ENCODE measurements around the gene MGAT5B.

MGAT5B gene

DNA sequence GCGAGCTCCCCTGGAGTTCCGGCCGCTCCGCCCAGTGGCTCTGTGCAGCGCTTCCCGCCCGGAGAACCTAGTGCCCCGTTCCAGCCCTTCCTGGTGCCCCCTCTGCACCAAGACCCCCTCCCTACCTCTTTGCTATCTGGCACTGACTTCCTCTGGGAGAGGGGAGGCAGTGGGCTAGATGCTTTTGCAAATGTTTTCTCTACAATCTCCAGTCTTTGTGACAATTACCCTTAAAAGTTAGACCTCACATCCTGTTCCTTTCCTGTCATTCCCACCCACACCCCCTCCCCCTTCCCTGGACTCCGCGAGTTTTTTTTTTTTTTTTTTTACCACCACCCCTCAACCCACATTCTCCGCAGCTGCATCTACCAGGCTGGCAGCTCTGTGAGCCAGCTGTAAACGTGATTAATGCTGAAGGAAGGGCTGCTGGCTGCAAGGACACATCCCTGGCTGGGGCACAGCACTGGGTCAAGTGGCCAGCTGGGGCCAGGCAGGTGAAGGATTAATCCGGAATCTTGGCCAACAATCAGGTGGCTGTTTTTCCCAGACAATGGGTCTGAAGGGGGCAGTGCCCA, 101.5 kb downstream of the MGAT5B start:
- TF ChIP-seq, protein P1, sequence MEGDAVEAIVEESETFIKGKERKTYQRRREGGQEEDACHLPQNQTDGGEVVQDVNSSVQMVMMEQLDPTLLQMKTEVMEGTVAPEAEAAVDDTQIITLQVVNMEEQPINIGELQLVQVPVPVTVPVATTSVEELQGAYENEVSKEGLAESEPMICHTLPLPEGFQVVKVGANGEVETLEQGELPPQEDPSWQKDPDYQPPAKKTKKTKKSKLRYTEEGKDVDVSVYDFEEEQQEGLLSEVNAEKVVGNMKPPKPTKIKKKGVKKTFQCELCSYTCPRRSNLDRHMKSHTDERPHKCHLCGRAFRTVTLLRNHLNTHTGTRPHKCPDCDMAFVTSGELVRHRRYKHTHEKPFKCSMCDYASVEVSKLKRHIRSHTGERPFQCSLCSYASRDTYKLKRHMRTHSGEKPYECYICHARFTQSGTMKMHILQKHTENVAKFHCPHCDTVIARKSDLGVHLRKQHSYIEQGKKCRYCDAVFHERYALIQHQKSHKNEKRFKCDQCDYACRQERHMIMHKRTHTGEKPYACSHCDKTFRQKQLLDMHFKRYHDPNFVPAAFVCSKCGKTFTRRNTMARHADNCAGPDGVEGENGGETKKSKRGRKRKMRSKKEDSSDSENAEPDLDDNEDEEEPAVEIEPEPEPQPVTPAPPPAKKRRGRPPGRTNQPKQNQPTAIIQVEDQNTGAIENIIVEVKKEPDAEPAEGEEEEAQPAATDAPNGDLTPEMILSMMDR (IDR thresholded peaks at IDR 0.05): no peak

DNA sequence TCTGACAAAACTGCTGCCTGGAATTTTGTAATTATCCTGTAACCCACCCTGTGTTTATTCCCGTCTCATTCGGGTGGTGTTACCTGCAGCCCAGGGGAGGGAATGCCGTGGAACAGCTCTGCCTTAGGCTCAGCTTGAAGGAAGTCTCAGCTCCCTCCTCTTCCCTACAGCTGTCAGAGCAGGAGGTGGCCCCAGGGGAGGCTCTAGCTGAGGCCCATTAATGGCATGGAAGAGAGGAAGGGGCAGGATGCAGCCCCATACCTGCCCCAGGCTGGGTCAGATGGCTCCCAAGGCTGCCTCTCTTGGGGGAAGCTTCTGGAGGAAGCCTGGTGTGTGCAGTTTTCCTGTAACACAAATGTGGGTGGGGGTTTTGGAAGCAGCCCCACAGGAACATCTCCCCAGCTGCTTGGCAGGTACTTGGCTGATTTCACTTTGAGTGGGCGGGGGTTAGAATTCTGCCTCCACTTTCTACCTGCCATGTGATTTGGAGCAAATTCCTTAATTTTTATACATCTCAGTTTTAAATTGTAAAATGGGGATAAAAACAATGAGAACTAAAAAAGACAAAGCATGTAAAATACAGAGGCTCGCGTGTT, 103.9 kb downstream of the MGAT5B start:
- TF ChIP-seq, protein P1 (IDR thresholded peaks at IDR 0.05): no peak

DNA sequence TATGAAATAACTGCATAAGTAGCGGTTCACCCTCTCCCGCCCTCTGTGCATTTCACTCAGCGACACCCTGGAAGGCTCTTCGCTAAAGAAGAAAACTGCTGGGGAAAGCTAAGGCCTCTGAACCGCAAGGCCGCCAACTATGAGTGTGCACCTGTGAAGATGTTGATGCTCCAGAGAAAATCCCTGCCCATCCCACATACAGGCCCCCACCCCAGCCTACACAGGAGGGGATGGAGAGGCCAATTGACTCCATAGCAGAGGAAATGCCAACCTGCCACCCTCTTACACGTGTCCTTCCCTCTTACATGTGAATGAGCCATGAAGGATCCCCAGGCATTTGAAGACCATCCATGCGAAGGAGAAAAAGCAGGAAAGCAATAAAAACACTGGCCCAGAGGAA, 104.8 kb downstream of the MGAT5B start:
- TF ChIP-seq, protein P1 (IDR thresholded peaks at IDR 0.05): no peak

DNA sequence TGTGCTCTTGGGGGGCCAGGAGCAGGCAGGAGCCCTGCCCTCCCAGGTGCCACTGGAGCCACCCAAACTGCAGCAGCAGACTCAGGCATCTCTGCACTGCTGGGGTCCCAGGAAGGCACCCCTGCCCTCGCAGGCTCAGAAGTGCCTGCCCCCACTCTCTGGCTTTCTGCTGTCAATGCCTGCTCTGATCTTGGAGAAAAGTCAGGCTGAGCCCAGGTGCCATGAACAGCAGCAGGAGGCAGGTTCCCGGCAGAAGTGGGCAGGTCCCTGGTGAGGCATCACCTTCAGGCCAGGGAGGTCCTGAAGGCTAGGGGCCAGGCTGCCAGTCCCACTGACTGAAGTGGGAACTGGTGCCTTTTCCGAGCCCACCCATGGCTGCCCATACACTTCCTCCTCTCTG, 106.5 kb downstream of the MGAT5B start:
- TF ChIP-seq, protein P1 (IDR thresholded peaks at IDR 0.05): no peak

DNA sequence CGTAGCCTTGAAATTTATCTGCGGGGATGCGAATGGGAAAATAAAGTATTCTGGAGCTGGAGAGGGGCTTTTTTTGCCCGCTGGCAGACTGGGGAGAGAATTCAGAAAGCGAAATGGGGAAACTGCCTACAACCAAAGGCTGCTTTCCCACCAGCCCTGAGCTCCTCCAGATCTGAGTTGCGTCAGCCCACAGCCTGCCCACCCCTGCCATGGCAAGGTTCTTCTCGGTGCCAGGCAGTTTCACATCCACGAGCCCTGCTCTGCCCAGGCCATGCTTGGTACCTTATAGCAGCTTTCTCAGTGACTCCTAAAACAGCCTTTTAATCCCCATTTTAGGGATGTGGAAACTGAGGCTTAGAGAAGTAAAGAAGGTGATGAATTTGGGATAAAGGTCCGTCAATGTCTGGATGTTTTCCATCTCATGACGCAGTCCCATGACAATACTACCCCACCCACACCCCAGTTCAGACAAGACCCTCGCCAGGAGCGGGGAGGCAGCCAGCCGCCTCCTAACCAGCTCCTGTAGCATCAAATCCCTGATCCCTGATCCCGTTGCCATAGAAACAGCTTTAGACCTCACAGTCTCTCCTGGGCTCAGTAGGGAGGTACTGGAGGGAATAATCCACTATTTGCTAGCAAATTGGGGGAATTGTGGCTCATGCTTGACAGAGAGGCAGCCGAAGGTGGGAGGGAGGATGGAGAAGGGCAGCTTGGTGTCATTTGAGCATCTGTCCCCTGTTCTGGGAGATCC, 113.5 kb downstream of the MGAT5B start:
- TF ChIP-seq, protein P1 (IDR thresholded peaks at IDR 0.05): no peak

DNA sequence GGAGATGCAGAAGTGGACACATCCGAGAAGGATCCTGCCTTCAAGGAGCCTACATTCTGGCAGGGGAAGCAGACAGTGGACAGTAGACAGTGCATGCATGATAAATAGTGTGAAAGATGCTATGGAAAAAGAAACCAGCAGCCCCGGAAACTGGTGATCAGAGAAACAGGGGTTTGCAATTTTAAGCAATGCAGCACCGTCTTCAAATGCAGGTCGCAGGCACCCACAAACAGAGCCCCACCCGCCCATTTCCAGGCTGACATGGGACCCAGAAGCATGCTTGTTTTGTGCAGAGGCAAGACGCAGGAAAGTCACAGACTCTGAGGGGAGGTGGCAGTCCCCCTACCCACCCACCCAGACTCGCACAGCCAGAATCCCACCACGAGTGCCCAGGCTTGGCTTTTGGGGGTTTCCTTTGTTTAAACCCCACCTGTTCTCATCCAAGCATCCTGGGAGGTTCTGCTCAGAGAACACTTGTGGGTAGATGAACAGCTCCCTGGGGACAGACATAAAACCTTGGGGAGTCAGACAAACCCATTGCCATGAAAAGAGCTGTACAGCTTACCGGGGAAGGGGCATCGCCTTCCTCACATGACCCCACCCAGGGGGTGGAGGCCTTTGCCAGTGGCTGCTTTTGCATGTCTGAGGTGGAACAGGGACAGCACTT, 114.3 kb downstream of the MGAT5B start:
- TF ChIP-seq, protein P1 (IDR thresholded peaks at IDR 0.05): no peak

DNA sequence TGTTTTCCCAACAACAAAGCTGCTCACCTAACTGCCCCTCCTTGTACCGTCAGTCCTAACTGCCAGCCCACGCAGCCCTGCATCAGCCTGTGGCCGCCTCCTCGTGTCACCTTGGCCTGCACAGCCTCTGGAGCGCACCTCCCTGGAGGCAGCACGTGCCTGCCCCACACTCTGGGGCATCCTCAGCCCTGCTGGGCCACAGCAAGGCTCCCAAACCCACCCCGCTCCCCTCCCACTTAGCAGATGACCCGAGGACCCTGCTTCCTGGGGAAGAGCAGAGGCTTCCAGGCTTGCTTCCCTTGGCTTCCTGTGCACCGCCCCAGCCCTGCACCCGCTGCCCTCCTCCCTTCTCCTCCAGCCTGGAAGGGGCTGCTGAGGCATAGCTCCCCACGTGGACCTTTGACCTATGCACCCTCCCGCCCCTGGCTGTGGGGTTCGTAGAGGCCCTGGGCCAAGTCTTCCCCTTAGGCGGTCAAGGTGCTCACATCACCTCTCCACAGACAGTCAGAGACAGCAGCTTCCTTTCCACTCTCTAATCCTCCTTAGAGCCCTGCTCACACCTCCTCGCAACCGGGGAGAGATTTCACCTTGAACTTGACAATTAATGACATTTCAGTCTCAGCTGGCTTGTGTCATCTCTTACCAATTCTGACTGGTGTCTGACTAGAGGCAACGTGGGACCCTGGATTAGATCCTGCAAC, 115.0 kb downstream of the MGAT5B start:
- TF ChIP-seq, protein P1 (IDR thresholded peaks at IDR 0.05): no peak

Data from LNCAP (cell line).